HG02973 (cell line): ENCODE results near the gene EDN1.

Experiments used
- ATAC-seq: cut with Tn5 transposase; IDR thresholded peaks from one replicate; pipeline ENCODE4 v1.9.1; 2021; ENCODE audit warnings: moderate library complexity; ENCODE audit not compliant: unreplicated experiment

EDN1 gene

GRCh38 chr6:12293931-12294807 is 4.0 kb downstream of the EDN1 start:
- no peak for ATAC-seq

- ATAC-seq = no peak
These were observed 4.8 kb downstream of the EDN1 start for GRCh38 chr6:12294851-12295536.

GRCh38 chr6:12295558-12296254 is 5.5 kb downstream of the EDN1 start:
- ATAC-seq = no peak

GRCh38 chr6:12296255-12296573 is 6.1 kb downstream of the EDN1 start:
- no peak for ATAC-seq

GRCh38 chr6:12296604-12297003 is 6.4 kb downstream of the EDN1 start:
- ATAC-seq = no peak

- no peak for ATAC-seq
These were observed 7.3 kb downstream of the EDN1 start for GRCh38 chr6:12297363-12298016.

GRCh38 chr6:12298017-12298978 is 8.1 kb downstream of the EDN1 start:
- no peak for ATAC-seq

GRCh38 chr6:12298995-12299394 is 8.8 kb downstream of the EDN1 start:
- no peak for ATAC-seq

- no peak for ATAC-seq
These were observed 10.9 kb downstream of the EDN1 start for GRCh38 chr6:12301018-12301417.

- no peak for ATAC-seq
These were observed 14.3 kb downstream of the EDN1 start for GRCh38 chr6:12304487-12304886.

- ATAC-seq = no peak
These were observed 18.9 kb downstream of the EDN1 start for GRCh38 chr6:12309070-12309469.

- no peak for ATAC-seq
These were observed 20.9 kb downstream of the EDN1 start for GRCh38 chr6:12311106-12311505.

GRCh38 chr6:12312736-12313135 is 22.6 kb downstream of the EDN1 start:
- no peak for ATAC-seq

GRCh38 chr6:12313306-12313991 is 23.3 kb downstream of the EDN1 start:
- no peak for ATAC-seq

GRCh38 chr6:12313992-12314589 is 23.9 kb downstream of the EDN1 start:
- no peak for ATAC-seq

GRCh38 chr6:12314751-12315150 is 24.6 kb downstream of the EDN1 start:
- ATAC-seq = no peak

- no peak for ATAC-seq
These were observed 25.3 kb downstream of the EDN1 start for GRCh38 chr6:12315292-12316081.

GRCh38 chr6:12318749-12319148 is 28.6 kb downstream of the EDN1 start:
- ATAC-seq = no peak
